K562 (cell line): ENCODE results near the gene ABCC9. TPM values are rescaled to one million over a fixed set of nuclear protein-coding genes. Genes with fewer than 3 reads are reported as not detected.
"Not testable (repeated sequence)": the region's sequence is repeated elsewhere in the genome, so short reads cannot be mapped to it uniquely, and the experiment has no call there.

Experiments
- ATAC-seq: fragments of 200-7000 bp; cut with Tn5 transposase; 3 replicates; pipeline ENCODE4 v1.9.1; 2020; ENCODE audit warnings: moderate library complexity
- BruUV-seq: library from RNA; stranded (reverse); fragments of 400-500 nt; replicated peaks from 2 replicates; lab custom pipeline; 2021; lab: Mats Ljungman, UMichigan
- CTCF ChIA-PET: fragments of 300-600 bp; formaldehyde crosslinking; extraction: SDS; loops from one replicate; lab custom pipeline; 2021; ENCODE audit warnings: low intra/inter-chr PET ratio; lab: Yijun Ruan, JAX
- POLR2A ChIA-PET: fragments of 300-600, 350-650 bp; sonication (Branson Sonifier 250); formaldehyde crosslinking; extraction: SDS; loops from one replicate; lab custom pipeline; 2021; ENCODE audit warnings: antibody characterized with exemption, inconsistent platforms; lab: Yijun Ruan, JAX
- DNase-seq, 4 experiments: peaks; one replicate each; pipeline versions ENCODE4 v3.0.0 to v3.0.0-alpha.2; 2011 to 2018; ENCODE audit warnings: low spot score in 3 of 4, mixed read lengths in 3 of 4; ENCODE audit errors: extremely low read depth in 1 of 4
- FAIRE-seq: peaks from 2 replicates; lab custom pipeline; 2011; peaks lifted over from hg19 to GRCh38; lab: Jason Lieb, UNC
- H2AFZ ChIP-seq: 2 replicates; pipeline ENCODE4 v1.6.0; 2011; ENCODE audit warnings: low read depth, low read length, control low read depth, inconsistent platforms
- H3K27ac ChIP-seq: fragments of 200-600 bp; 3 replicates; pipeline ENCODE4 v1.8.0; 2011; ENCODE audit warnings: low read depth, mild to moderate bottlenecking, control low read depth, inconsistent platforms, low read length, moderate library complexity, mixed read lengths; ENCODE audit errors: extremely low read depth
- H3K27me3 ChIP-seq, 2 experiments: fragments of 300-600 bp in 1 of 2; 2 replicates in 1 of 2; 3 replicates in 1 of 2; pipeline versions ENCODE4 v1.6.0 to v1.8.0; 2011; ENCODE audit warnings: inconsistent platforms in 2 of 2, low read length in 2 of 2, mild to moderate bottlenecking in 1 of 2, mixed read lengths in 1 of 2, moderate library complexity in 1 of 2; ENCODE audit not compliant: control insufficient read depth in 2 of 2, insufficient read depth in 2 of 2
- H3K36me3 ChIP-seq: fragments of 300-600 bp; 3 replicates; pipeline ENCODE4 v1.8.0; 2011; ENCODE audit warnings: mild to moderate bottlenecking, low read length, inconsistent platforms; ENCODE audit not compliant: control insufficient read depth, insufficient read depth
- H3K4me1 ChIP-seq, 2 experiments: fragments of 200-600 bp in 1 of 2; replicated peaks in 1 of 2; 2 replicates in 1 of 2; 3 replicates in 1 of 2; pipeline versions ENCODE4 v1.5.1 to v1.8.0; 2011; ENCODE audit warnings: inconsistent platforms in 2 of 2, low read length in 2 of 2, mild to moderate bottlenecking in 1 of 2, mixed read lengths in 1 of 2, moderate library complexity in 1 of 2; ENCODE audit not compliant: control insufficient read depth in 2 of 2, insufficient read depth in 2 of 2
- H3K4me2 ChIP-seq: 2 replicates; pipeline ENCODE4 v1.6.1; 2011; ENCODE audit warnings: low read length, control low read depth, inconsistent platforms, mixed read lengths; ENCODE audit not compliant: insufficient read depth
- H3K4me3 ChIP-seq: fragments of 200-600 bp; sonication (generic), shearing (Covaris generic); 2 replicates; pipeline ENCODE4 v1.5.1; 2016; ENCODE audit warnings: control low read depth, inconsistent platforms
- H3K79me2 ChIP-seq: fragments of 200-600 bp; 3 replicates; pipeline ENCODE4 v1.8.0; 2011; ENCODE audit warnings: low read length, inconsistent platforms; ENCODE audit not compliant: control insufficient read depth, insufficient read depth
- H3K9ac ChIP-seq, 2 experiments: 2 replicates each; pipeline versions ENCODE4 v1.6.0 to v1.6.1; 2011; ENCODE audit warnings: low read depth in 2 of 2, low read length in 2 of 2, control low read depth in 1 of 2, inconsistent platforms in 1 of 2, mild to moderate bottlenecking in 1 of 2, mixed read lengths in 1 of 2; ENCODE audit not compliant: insufficient read depth in 1 of 2
- H3K9me1 ChIP-seq: one replicate; pipeline ENCODE4 v1.6.0; 2011; ENCODE audit warnings: inconsistent platforms, mild to moderate bottlenecking, low read length, moderate library complexity; ENCODE audit not compliant: control insufficient read depth, insufficient read depth
- H3K9me3 ChIP-seq: replicated peaks from 2 replicates; pipeline ENCODE4 v1.5.1; 2011; ENCODE audit warnings: low read depth, low read length, inconsistent platforms; ENCODE audit not compliant: control insufficient read depth, insufficient read depth
- H4K20me1 ChIP-seq: replicated peaks from 2 replicates; pipeline ENCODE4 v1.6.1; 2011; ENCODE audit warnings: low read length, inconsistent platforms, mixed read lengths; ENCODE audit not compliant: control insufficient read depth, insufficient read depth
- HNRNPL ChIP-seq: fragments of 200-400 bp; formaldehyde crosslinking; IDR thresholded peaks from 2 replicates; pipeline ENCODE4 v1.6.1; 2017; ENCODE audit warnings: low read depth, mild to moderate bottlenecking, low read length
- MTF1 ChIP-seq: fragments of 250-450 bp; sonication (Bioruptor Pico); IDR thresholded peaks from 2 replicates; pipeline ENCODE4 v1.9.0; 2021; ENCODE audit warnings: moderate library complexity, mild to moderate bottlenecking, inconsistent platforms, borderline replicate concordance
- NCOR1 ChIP-seq: fragments of 450-650 bp; IDR thresholded peaks from 2 replicates; pipeline ENCODE4 v1.6.1; 2016; ENCODE audit warnings: mild to moderate bottlenecking, moderate library complexity
- SMARCC2 ChIP-seq: fragments of 450-650 bp; IDR thresholded peaks from 2 replicates; pipeline ENCODE4 v1.6.1; 2017; ENCODE audit warnings: antibody characterized with exemption, moderate library complexity, mild to moderate bottlenecking, low read depth
- ZNF146 ChIP-seq: IDR thresholded peaks from one replicate; pipeline ENCODE4 v1.6.1; 2018; ENCODE audit warnings: missing compliant biosample characterization; ENCODE audit not compliant: unreplicated experiment
- ZNF668 ChIP-seq: fragments of 250-450 bp; sonication (Bioruptor Pico); IDR thresholded peaks from 2 replicates; pipeline ENCODE4 v1.8.0; 2022; ENCODE audit warnings: mild to moderate bottlenecking, inconsistent platforms
- WGBS: fragments of 100-300 bp; shearing (Covaris generic); methylation state at CpG from one replicate; pipeline ENCODE4 v1.1.6; 2016; ENCODE audit warnings: low coverage, mixed read lengths; ENCODE audit not compliant: insufficient coverage; ENCODE audit errors: missing lambda C conversion rate; 5-methylcytosine and 5-hydroxymethylcytosine counted together
- in situ Hi-C: fragments of 300-500 bp; cut with MboI; formaldehyde crosslinking; loops from 4 replicates; pipeline ENCODE4 v1.15.0; 2018; ENCODE audit warnings: inconsistent platforms, mixed read lengths
- intact Hi-C: fragments of 100-400 bp; cut with micrococcal nuclease; formaldehyde crosslinking; loops from 2 replicates; pipeline ENCODE4 v1.14.2; 2022
- polyA plus RNA-seq, 8 experiments: library from polyadenylated mRNA; depleted of rRNA in 4 of 8; stranded (reverse) in 5 of 8; unstranded in 3 of 8; fragments of >200 nt; fragmentation: Nextera tagmentation in 2 of 8; fragmentation: Illumina TruSeq in 1 of 8; extraction: Ambion mirVana in 2 of 8; extraction: Trizol in 1 of 8; gene quantifications; 2 replicates each; pipeline versions ENCODE4 v1.2.1 to v1.2.3, GENCODE V29; 2011 to 2014; ENCODE audit warnings: inconsistent platforms in 1 of 8, missing spikeins in 1 of 8
- total RNA-seq, 7 experiments: library from RNA; depleted of rRNA in 6 of 7; stranded (reverse); fragments of >200 nt in 6 of 7; fragmentation: Illumina TruSeq in 2 of 7; extraction: Trizol in 2 of 7; gene quantifications; 2 replicates each; pipeline versions ENCODE4 v1.2.1 to v1.2.3, GENCODE V29; 2011 to 2021; ENCODE audit warnings: low replicate concordance in 1 of 7
- TF ChIP-seq, protein P1 (sequence below): fragments of 200-800 bp; sonication (Bioruptor generic); IDR thresholded peaks from 2 replicates; pipeline ENCODE4 v1.6.1; 2016; ENCODE audit warnings: missing genetic modification characterization, missing compliant biosample characterization

Gene ABCC9
- total and polyA plus RNA-seq, 9 of the 15 experiments (the other 6 are each of a cell fraction or from before 2014, with no cell fraction given): 0.05 to 0.40 (median 0.18) TPM

DNA sequence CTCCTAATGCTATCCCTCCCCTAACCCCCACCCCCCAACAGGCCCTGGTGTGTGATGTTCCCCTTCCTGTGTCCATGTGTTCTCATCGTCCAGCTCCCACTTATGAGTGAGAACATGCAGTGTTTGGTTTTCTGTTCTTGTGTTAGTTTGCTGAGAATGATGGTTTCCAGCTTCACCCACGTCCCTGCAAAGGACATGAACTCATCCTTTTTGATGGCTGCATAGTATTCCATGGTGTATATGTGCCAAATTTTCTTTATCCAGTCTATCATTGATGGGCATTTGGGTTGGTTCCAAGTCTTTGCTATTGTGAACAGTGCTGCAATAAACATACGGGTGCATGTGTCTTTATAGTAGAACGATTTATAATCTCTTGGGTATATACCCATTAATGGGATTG, 151.5 kb downstream of the ABCC9 start:
- H2AFZ ChIP-seq, BruUV-seq, H3K9me1 ChIP-seq, H3K27ac ChIP-seq, DNase-seq, H3K4me2 ChIP-seq, H3K9ac ChIP-seq, POLR2A ChIA-PET, H3K27me3 ChIP-seq, CTCF ChIA-PET, H3K9me3 ChIP-seq, H3K36me3 ChIP-seq, H3K4me3 ChIP-seq, in situ Hi-C loops, H4K20me1 ChIP-seq, ATAC-seq, H3K79me2 ChIP-seq, intact Hi-C loops, FAIRE-seq, H3K4me1 ChIP-seq: not testable (repeated sequence)
- TF ChIP-seq ZNF146 (CRISPR knock-in tag): peak; percentile 61
- 12% methylated on average over 2 of the region's 4 CpGs for WGBS

DNA sequence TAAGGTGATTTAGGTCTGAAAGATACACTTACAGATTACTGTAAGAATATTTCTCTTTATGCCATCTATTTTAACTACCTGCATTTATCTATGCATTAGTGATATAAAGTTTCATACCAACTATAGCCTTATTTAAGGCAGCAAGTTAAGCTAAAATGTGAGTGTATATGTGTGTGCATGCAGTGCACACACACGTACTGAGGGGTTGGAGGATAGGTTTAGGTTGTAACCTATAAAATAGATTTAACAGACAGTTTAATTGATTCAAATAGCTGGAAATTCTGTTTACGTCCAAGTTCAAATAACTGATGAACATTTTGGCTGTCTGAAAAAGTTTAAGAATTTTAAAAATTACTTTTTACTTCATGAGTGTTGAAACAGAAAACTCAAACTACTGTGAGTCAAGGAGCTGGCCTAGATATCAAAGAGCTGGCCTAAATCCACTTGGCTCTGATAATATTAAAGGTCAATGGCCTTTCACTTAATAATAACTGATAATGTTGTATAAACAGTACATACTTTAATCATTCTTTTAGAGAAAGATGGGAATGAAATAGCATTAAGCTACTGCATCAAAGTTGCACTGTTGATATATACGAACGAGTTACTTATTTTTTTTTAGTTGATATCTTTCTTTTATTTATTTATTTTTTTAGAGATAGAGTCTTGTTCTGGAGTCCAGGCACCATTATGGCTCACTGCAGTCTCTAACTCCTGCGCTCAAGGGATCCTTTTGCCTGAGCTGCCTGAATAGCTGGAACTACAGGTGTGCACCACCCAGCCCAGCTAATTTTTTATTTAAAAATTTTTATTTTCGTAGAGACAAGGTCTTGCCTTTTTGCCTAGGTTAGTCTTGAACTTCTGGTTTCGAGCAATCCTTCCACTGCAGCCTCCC, 152.9 kb downstream of the ABCC9 start:
- H3K79me2 ChIP-seq: no peaks in the 10 kb centered on the region
- no peak overlapping the region for H3K4me3 ChIP-seq
- no peak for ATAC-seq
- ChIA-PET CTCF (no interaction called here), POLR2A (no interaction called here)
- H3K9me1 ChIP-seq: no peaks in the 10 kb centered on the region
- in situ Hi-C loops (no loop called here), intact Hi-C loops (no loop called here)
- no TSS peak for BruUV-seq
- WGBS: 29% methylated on average over 7 of the region's 7 CpGs
- no peak overlapping the region for H3K4me2 ChIP-seq
- H3K27ac ChIP-seq: no peak overlapping the region
- no peaks in the 10 kb centered on the region for H3K9me3 ChIP-seq
- H3K27me3 ChIP-seq: no peaks in the 10 kb centered on the region
- no peak overlapping the region for H2AFZ ChIP-seq
- H3K9ac ChIP-seq: no peak overlapping the region
- no peaks in the 10 kb centered on the region for H4K20me1 ChIP-seq
- H3K36me3 ChIP-seq: no peaks in the 10 kb centered on the region
- TF ChIP-seq HNRNPL (no peak), NCOR1 (no peak), MTF1 (no peak), SMARCC2 (no peak), ZNF668 (CRISPR knock-in tag) (no peak)
- TF ChIP-seq, protein P1, sequence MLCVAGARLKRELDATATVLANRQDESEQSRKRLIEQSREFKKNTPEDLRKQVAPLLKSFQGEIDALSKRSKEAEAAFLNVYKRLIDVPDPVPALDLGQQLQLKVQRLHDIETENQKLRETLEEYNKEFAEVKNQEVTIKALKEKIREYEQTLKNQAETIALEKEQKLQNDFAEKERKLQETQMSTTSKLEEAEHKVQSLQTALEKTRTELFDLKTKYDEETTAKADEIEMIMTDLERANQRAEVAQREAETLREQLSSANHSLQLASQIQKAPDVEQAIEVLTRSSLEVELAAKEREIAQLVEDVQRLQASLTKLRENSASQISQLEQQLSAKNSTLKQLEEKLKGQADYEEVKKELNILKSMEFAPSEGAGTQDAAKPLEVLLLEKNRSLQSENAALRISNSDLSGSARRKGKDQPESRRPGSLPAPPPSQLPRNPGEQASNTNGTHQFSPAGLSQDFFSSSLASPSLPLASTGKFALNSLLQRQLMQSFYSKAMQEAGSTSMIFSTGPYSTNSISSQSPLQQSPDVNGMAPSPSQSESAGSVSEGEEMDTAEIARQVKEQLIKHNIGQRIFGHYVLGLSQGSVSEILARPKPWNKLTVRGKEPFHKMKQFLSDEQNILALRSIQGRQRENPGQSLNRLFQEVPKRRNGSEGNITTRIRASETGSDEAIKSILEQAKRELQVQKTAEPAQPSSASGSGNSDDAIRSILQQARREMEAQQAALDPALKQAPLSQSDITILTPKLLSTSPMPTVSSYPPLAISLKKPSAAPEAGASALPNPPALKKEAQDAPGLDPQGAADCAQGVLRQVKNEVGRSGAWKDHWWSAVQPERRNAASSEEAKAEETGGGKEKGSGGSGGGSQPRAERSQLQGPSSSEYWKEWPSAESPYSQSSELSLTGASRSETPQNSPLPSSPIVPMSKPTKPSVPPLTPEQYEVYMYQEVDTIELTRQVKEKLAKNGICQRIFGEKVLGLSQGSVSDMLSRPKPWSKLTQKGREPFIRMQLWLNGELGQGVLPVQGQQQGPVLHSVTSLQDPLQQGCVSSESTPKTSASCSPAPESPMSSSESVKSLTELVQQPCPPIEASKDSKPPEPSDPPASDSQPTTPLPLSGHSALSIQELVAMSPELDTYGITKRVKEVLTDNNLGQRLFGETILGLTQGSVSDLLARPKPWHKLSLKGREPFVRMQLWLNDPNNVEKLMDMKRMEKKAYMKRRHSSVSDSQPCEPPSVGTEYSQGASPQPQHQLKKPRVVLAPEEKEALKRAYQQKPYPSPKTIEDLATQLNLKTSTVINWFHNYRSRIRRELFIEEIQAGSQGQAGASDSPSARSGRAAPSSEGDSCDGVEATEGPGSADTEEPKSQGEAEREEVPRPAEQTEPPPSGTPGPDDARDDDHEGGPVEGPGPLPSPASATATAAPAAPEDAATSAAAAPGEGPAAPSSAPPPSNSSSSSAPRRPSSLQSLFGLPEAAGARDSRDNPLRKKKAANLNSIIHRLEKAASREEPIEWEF (CRISPR knock-in tag): no peak
- TF ChIP-seq, all 486 proteins: peak for 0
- no peak for FAIRE-seq
- no peaks in the 10 kb centered on the region for H3K4me1 ChIP-seq
- DNase-seq: no peak
